HG03432 (cell line): Measurements from ENCODE around the gene KRTAP2-1.
"Not testable (repeated sequence)": the region's sequence is repeated elsewhere in the genome, so short reads cannot be mapped to it uniquely, and the experiment has no call there.

Experiments
- ATAC-seq: cut with Tn5 transposase; IDR thresholded peaks from one replicate; pipeline ENCODE4 v1.9.1; 2021; ENCODE audit warnings: mild to moderate bottlenecking, moderate library complexity; ENCODE audit not compliant: unreplicated experiment

Gene KRTAP2-1

GRCh38 chr17:41013606-41014005 is 33.5 kb downstream of the KRTAP2-1 start:
- ATAC-seq: no peak

- no peak for ATAC-seq
These were observed 33.9 kb downstream of the KRTAP2-1 start for GRCh38 chr17:41013181-41013580.

- no peak for ATAC-seq
These were observed 34.6 kb downstream of the KRTAP2-1 start for GRCh38 chr17:41012326-41013120.

GRCh38 chr17:41010441-41010840 is 36.7 kb downstream of the KRTAP2-1 start:
- no peak for ATAC-seq

GRCh38 chr17:41009936-41010335 is 37.2 kb downstream of the KRTAP2-1 start:
- ATAC-seq: no peak

GRCh38 chr17:41009301-41009760 is 37.8 kb downstream of the KRTAP2-1 start:
- ATAC-seq: no peak

GRCh38 chr17:41008811-41009210 is 38.3 kb downstream of the KRTAP2-1 start, which contains the start of gene KRTAP3-1:
KRTAP3-1 (minus strand) TSS chr17:41009128; CDS start chr17:41009074, 54 bp downstream.
- no peak for ATAC-seq

GRCh38 chr17:41004397-41004796 is 42.7 kb downstream of the KRTAP2-1 start:
- ATAC-seq: no peak

- no peak for ATAC-seq
These were observed 43.2 kb downstream of the KRTAP2-1 start for GRCh38 chr17:41003926-41004325.

GRCh38 chr17:41002814-41003213 is 44.3 kb downstream of the KRTAP2-1 start:
- ATAC-seq: no peak

GRCh38 chr17:41001795-41002194 is 45.3 kb downstream of the KRTAP2-1 start:
- no peak for ATAC-seq

- ATAC-seq: not testable (repeated sequence)
These were observed 47.6 kb downstream of the KRTAP2-1 start, which contains the start of gene KRTAP3-2 for GRCh38 chr17:40999563-40999962. KRTAP3-2 (minus strand) TSS chr17:40999906; CDS start chr17:40999853, 53 bp downstream.

- ATAC-seq: no peak
These were observed 49.8 kb downstream of the KRTAP2-1 start for GRCh38 chr17:40997361-40997760.

- no peak for ATAC-seq
These were observed 50.3 kb downstream of the KRTAP2-1 start for GRCh38 chr17:40996829-40997228.
